Peyer's patch (tissue), 4 donors: ENCODE data around the gene HSP90AB1. TPM values are rescaled to one million over a fixed set of nuclear protein-coding genes. Genes with fewer than 3 reads are reported as not detected.
A peak's percentile ranks its signal among the peaks of the same experiment; 100 is the strongest.

Experiments used
- DNase-seq, 3 donors: peaks; one replicate each; pipeline ENCODE4 v3.0.0-alpha.2; 2017 to 2019
- H3K27ac ChIP-seq, 4 donors: fragments of 200-600 bp; sonication (generic); one replicate each; pipeline ENCODE4 v1.5.1; 2016 to 2019
- H3K27me3 ChIP-seq, 2 donors: fragments of 200-600 bp; sonication (generic); one replicate each; pipeline ENCODE4 v1.5.1; 2019
- H3K36me3 ChIP-seq, 3 donors: fragments of 200-600 bp; sonication (generic); one replicate each; pipeline ENCODE4 v1.5.1; 2016 to 2019
- H3K4me1 ChIP-seq, 4 donors: fragments of 200-600 bp; sonication (generic); one replicate each; pipeline ENCODE4 v1.5.1; 2016 to 2019
- H3K4me3 ChIP-seq, 4 donors: fragments of 200-600 bp; sonication (generic); 1 replicate in 3 of 4; 2 replicates in 1 of 4; pipeline ENCODE4 v1.5.1; 2016 to 2019; ENCODE audit warnings: mild to moderate bottlenecking in 1 of 4
- H3K9me3 ChIP-seq, 4 donors: fragments of 200-600 bp; sonication (generic); one replicate each; pipeline ENCODE4 v1.5.1; 2016 to 2019; ENCODE audit warnings: mild to moderate bottlenecking in 1 of 4
- CTCF ChIP-seq, 6 experiments: fragments of 450-650 bp in 4 of 6; fragments of 200-600 bp in 2 of 6; sonication (generic) in 1 of 6; IDR thresholded peaks; one replicate each; pipeline ENCODE4 v1.5.1; 2017 to 2019; ENCODE audit warnings: antibody characterized with exemption in 6 of 6, mild to moderate bottlenecking in 3 of 6, moderate library complexity in 1 of 6
- POLR2A ChIP-seq, 2 donors: fragments of 450-650 bp; IDR thresholded peaks; one replicate each; pipeline ENCODE4 v1.5.1; 2017; ENCODE audit warnings: antibody characterized with exemption in 2 of 2, mild to moderate bottlenecking in 2 of 2, moderate library complexity in 2 of 2
- total RNA-seq, 4 donors: library from RNA; depleted of rRNA; stranded (reverse); fragments of >200 nt; gene quantifications; one replicate each; pipeline ENCODE4 v1.1.0, GENCODE V29; 2016

The HSP90AB1 gene
- total RNA-seq, 4 donors from 2014 or later: 181 to 330 (median 254) TPM

DNA sequence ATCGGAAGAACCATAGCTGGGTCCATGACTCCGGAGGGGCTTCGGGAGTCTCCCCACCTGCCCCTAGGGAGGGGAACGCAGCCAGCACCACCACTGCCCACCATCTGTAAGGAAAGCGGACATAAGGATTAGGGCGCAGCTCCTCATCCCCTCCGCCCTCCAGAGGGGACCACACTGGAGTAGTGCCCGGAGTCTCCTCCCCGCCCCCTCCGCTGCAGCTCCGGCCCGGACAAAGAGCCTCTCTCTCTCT, 9.8 kb downstream of the HSP90AB1 start:
- Histone ChIP-seq H3K4me1 (peaks cover 4 to 22% (median 9%) of the 10 kb centered on the region in 4 donors), H3K4me3 (peak overlapping the region; percentile 91 to 95 (median 92)), H3K27me3 (no peaks in the 10 kb centered on the region), H3K9me3 (no peaks in the 10 kb centered on the region), H3K36me3 (peaks cover 0 to 57% (median 0%) of the 10 kb centered on the region in 3 donors), H3K27ac (peak overlapping the region; percentile 90 to 99 (median 92))
- TF ChIP-seq CTCF (IDR thresholded peaks at IDR 0.05): no peak
- no peak for TF ChIP-seq POLR2A (IDR thresholded peaks at IDR 0.05)
- DNase-seq: no peak

- peaks cover 4 to 25% (median 10%) of the 10 kb centered on the region in 4 donors for H3K4me1 ChIP-seq
These were observed 10.3 kb downstream of the HSP90AB1 start, which contains the start of gene SLC35B2 for GRCh38 chr6:44257025-44257752. Gene SLC35B2, minus strand, starts transcription at chr6:44257528. Its CDS starts 118 bp downstream, at chr6:44257410.

GRCh38 chr6:44257753-44258324, 10.9 kb downstream of the HSP90AB1 start:
- Histone ChIP-seq H3K27me3 (no peaks in the 10 kb centered on the region), H3K4me1 (peaks cover 4 to 32% (median 15%) of the 10 kb centered on the region in 4 donors), H3K36me3 (peaks cover 0 to 45% (median 0%) of the 10 kb centered on the region in 3 donors), H3K9me3 (no peaks in the 10 kb centered on the region), H3K4me3 (peak overlapping the region; percentile 91 to 95 (median 92)), H3K27ac (peak overlapping the region; percentile 90 to 99 (median 92))
- TF ChIP-seq POLR2A (IDR thresholded peaks at IDR 0.05): no peak
- TF ChIP-seq CTCF (IDR thresholded peaks at IDR 0.05): no peak
- DNase-seq: peak in 1 of 3 donors; percentile 56

More at GRCh38 chr6:44257025-44257752, 10.3 kb downstream of the HSP90AB1 start, which contains the start of gene SLC35B2:
- Histone ChIP-seq H3K36me3 (peaks cover 0 to 52% (median 0%) of the 10 kb centered on the region in 3 donors), H3K4me3 (peak within 1 kb of the TSS; percentile 91 to 95 (median 92)), H3K9me3 (no peaks in the 10 kb centered on the region), H3K27ac (peak within 1 kb of the TSS; percentile 90 to 99 (median 92)), H3K27me3 (no peaks in the 10 kb centered on the region)
- DNase-seq: peak; percentile 64 to 81 (median 79)
- TF ChIP-seq CTCF (IDR thresholded peaks at IDR 0.05) (peak; percentile 68 to 93 (median 80)), POLR2A (IDR thresholded peaks at IDR 0.05) (peak; percentile 37 to 38)

DNA sequence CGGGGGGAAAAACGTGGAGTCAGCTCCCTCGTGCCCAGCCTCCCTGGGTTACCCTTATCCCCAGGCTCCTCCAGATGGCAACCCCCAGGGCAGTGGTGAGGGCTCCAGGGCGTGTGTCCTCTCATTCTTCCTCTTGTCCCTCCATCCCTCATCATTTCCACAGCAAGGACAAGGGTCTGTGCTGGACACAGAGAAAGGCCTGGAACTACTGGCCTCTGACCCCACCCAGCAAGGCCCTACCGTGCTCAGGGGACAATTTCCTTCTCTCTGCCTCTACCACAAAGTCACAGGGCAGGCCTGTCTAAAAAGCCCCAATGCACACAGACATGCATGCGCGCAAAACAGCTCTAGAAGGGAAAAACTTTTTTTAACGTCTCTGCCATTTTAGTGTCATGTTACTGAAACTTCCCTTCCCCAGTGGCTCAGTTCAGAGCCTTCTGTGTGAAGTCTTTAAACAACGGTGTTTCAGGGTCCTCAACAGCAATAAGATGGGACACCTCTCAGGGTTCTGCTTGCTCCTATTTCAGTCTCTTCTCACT, 11.5 kb downstream of the HSP90AB1 start:
- Histone ChIP-seq H3K9me3 (no peaks in the 10 kb centered on the region), H3K27me3 (no peaks in the 10 kb centered on the region), H3K27ac (peak overlapping the region in 3 of 4 donors; percentile 90 to 99 (median 91)), H3K4me1 (peaks cover 8 to 38% (median 18%) of the 10 kb centered on the region in 4 donors), H3K4me3 (no peak overlapping the region), H3K36me3 (peaks cover 0 to 40% (median 0%) of the 10 kb centered on the region in 3 donors)
- TF ChIP-seq CTCF (IDR thresholded peaks at IDR 0.05): no peak
- peak in 1 of 3 donors; percentile 40 for DNase-seq

GRCh38 chr6:44258921-44259320, 12.0 kb downstream of the HSP90AB1 start:
- Histone ChIP-seq H3K4me3 (no peak overlapping the region), H3K36me3 (peaks cover 0 to 35% (median 0%) of the 10 kb centered on the region in 3 donors), H3K27ac (peak overlapping the region in 1 of 4 donors; percentile 99), H3K27me3 (no peaks in the 10 kb centered on the region), H3K4me1 (peaks cover 13 to 42% (median 20%) of the 10 kb centered on the region in 4 donors), H3K9me3 (no peaks in the 10 kb centered on the region)
- DNase-seq: peak in 1 of 3 donors; percentile 23
- TF ChIP-seq POLR2A (IDR thresholded peaks at IDR 0.05) (no peak), CTCF (IDR thresholded peaks at IDR 0.05) (no peak)
